GM18868 (cell line): ENCODE measurements around the gene SMIM45.

Experiments
- ATAC-seq: cut with Tn5 transposase; IDR thresholded peaks from one replicate; pipeline ENCODE4 v1.9.1; 2021; ENCODE audit warnings: mild to moderate bottlenecking, moderate library complexity; ENCODE audit not compliant: unreplicated experiment

SMIM45 gene

GRCh38 chr22:41951898-41952474 lies at the start of gene SMIM45:
SMIM45 (plus strand) TSS chr22:41952150.
- no peak for ATAC-seq

DNA sequence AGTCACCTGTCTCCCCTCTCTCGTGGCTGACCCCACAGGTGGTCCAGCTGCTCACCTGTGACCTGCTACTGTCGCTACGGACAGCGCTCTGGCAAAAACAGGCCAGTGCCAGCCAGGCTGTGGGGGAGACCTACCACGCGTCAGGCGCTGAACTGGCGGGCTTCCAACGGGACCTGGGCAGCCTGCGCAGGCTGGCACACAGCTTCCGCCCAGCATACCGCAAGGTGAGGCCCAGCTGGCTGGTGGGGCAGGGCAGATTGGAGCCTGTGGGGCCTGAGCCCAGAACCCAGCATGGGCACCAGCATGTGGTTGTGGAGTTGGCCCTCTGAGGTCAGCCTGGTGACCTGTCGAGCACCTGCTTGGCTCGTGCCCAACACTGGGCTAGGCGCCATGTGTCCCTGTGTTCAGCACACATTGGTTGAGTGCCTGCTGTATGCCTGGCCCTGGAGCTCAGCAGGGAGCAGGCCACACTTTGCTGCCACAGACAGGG lies 49.0 kb upstream of the SMIM45 start:
- no peak for ATAC-seq

- ATAC-seq = no peak
These were observed 47.2 kb upstream of the SMIM45 start for GRCh38 chr22:41904450-41905410.

DNA sequence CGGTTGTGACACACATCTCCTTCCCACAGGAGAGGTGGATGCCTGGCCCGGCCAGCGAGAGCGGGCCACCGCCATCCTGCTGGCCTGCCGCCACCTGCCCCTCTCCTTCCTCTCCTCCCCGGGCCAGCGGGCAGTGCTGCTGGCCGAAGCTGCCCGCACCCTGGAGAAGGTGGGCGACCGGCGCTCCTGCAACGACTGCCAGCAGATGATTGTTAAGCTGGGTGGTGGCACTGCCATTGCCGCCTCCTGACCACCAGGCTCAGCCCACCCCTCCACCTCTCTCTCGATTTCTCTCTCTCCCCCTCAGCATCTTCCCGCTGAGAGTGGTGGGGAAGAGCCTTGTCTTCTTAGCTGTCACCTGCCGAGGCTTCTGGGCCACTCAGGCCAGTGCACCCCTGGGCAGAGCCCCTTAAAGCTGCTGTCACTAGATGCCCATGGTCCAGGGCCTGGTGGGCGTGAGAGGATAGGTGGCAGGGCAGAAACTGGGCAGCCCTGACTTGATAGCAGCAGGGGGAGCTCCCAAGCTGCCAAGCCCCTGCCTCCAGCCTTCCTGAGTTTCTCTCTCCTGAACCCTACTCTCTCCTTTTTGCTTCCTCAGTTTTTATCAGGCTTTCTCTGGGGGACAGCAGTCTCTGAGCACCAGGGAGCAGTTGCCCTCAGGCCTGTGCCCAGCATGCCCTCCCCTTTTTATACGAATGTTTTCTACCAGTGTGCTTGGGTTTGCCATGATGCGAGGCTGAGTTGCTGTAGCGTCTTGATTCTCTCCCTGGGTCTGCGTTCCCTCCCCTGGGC lies 46.3 kb upstream of the SMIM45 start:
- ATAC-seq = no peak

- no peak for ATAC-seq
These were observed 45.1 kb upstream of the SMIM45 start for GRCh38 chr22:41906822-41907221.

DNA sequence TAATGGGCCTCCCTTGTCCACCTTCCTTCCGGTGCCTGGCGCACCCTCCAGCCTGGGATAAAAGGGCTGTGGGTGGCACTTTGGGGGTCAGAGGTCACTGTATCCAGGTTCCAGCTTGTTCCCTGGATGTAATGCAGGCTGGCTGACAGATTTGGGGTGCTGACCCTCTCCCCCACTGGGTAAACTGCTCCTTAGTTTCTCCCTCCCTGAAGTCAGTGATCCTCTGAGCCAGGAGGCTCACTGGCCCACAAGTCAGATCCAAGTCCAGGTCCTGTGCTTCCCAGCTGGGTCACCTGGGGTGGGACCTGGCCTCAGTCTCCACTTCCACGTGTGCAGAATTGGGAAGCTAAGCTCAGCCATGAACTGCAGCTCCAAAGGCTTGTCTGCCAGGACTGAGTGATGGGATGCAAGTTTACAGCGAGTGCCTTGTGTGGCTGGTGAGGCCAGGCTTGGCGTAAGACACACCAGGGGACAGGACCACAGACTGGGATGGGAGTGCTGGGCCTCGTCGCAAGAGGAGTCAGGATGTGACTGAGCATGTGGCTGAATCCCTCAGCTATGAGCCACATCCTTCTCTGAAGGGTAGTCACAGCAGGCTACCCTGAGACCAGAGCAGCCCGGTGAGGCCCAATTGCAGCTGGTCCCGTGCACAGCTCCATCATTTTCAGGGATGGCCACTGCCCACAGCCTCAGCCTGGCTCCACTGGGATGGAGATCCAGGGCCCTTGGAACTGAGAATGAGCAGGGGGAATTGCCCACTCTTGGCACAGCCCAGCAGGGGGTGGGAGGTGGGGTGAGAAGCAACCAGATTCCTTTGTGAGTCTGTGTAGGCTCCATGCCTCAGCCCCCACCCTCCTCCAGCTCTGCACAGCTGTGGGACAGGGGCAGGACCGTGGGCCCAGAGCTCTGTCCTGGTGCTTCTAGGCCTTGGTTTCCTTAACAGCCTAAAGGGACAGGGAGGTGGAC lies 44.2 kb upstream of the SMIM45 start:
- ATAC-seq = no peak

GRCh38 chr22:41908411-41909309 lies 43.3 kb upstream of the SMIM45 start:
- ATAC-seq = no peak

DNA sequence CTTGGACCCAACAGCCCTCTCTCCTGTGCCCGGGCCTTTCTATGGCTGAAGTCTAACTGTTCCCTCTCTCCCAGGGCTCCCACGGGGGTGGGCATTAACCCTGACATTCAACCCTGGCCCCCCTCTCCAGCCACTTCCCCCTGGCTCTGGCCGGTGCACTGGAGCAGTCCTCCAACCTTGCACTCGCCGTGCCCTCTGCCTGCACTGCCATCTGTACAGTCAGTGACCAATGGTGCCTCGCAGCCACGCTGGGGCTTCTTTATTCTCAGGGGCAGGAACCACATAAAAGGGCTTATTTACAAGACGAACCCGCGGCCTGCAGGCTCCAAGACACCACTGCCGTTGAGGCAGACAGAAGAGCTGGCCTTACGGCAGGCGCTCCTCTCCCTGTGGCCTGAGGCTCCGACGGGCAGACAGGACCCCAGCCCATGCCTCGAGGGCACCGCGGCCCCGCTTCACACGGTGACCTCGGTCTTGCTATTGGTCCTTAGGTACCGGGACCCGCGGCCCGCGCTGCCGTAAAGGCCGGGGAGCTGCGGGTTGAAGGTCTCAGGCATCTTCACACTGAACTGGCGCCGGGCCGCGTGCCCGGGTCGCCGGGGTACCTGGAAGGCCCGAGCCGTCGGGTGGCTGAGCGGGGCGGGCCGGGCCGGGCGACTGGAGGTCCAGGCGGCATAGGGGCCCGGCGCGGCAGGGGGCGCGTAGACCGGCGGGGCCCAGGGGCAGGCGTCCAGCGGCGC lies 42.5 kb upstream of the SMIM45 start:
- no peak for ATAC-seq

DNA sequence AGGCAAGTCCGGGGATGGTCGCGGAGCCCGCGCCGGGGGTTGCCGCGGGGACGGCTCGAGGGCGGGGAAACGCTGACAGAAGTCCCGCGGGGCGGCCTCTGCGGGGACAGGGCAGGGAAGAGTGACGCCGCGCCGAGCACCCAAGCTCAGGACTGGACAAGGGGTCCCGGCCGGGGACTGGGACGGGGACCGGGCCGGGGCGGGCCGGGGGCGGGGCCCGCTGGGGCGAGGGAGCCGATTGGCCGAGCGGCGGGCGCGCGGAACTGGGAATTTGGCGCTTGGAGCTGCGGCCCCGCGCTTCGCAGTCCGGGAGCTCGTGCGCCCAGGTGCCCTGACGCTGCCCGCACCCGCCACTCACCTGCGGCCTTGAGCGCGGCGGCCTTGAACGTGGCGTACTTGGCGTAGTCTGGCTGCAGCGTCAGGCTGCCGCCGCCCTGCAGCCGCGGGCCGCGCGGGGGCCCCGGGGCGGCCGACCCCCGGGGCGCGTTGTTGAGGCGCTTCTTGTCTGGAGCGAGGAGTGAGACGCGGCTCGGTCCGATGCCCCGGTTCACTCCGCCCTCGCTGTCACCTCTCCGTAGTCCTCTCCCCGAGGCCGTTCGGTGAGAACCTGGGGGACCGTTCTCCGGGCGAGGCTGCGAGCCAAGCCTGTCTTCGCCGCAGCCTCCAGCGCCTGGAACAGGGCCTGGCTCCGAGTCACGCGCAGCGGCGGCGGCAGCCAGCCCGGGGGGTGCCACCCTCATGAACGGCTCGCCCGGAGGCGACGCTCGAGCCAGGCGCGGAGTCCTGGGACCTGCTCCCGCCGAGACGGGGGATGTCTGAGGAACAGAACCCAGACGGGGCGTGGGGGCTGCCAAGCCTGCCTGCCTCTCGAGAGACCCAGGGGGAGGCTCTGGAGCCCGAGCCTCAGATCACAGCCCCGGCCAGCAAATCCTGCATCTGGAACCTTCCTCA lies 41.6 kb upstream of the SMIM45 start:
- ATAC-seq = no peak

GRCh38 chr22:41911001-41911611 lies 40.8 kb upstream of the SMIM45 start:
- no peak for ATAC-seq

- ATAC-seq = no peak
These were observed 39.5 kb upstream of the SMIM45 start for GRCh38 chr22:41912338-41913039.

- ATAC-seq = no peak
These were observed 38.8 kb upstream of the SMIM45 start for GRCh38 chr22:41913040-41913719.

GRCh38 chr22:41913842-41914534 lies 38.0 kb upstream of the SMIM45 start:
- no peak for ATAC-seq

DNA sequence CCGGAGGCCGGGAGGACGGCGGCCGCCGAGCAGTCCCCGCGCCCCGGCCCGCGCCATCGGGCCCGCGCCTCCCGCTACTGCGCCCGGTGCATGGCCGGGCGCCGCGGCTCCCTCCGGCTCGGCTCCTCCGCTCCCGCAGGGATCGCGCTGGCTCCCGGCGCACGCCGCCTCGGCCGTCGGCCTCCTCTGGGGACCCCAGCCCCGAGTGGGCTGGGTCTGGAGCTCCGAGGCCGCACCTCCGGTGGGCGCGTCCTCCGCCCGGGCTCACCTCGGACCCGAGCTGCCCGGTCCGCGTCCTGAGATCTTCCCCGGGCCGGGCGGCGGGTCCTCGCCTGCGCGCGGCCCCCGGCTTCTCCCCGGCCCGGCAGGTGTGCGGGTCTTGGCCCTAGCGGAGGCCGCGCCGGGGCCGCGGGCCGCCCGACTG lies 37.3 kb upstream of the SMIM45 start:
- no peak for ATAC-seq
